Measurements from ENCODE around the gene MYO1H. TPM values are rescaled to one million over a fixed set of nuclear protein-coding genes. Genes with fewer than 3 reads are reported as not detected.

Gene MYO1H
- total RNA-seq, 1 experiment from 2014 or later = not detected

DNA sequence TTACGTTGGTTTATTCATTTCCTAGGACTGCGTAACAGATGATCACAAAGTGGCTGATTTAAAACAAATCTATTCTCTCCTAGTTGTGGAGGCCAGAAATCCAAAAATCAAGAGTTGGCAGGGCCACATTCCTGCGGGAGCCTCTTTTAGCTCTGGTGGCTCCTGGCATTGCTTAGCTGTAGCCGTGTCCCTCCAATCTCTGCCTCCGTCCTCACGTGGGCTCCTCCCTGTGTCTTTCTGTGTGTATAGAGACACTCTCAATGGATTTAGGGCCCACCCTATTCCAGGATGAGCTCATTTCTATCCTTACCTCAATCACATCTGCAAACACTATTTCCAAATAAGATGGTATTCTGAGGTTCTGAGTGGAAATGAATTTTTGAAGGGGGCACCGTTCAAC, 86.9 kb downstream of the MYO1H start:
- Histone ChIP-seq H3K27ac (ENCODE audit: low read depth, low read length) (no peak overlapping the region), H3K79me2 (ENCODE audit: insufficient read depth, low read length) (no peaks in the 10 kb centered on the region), H3K9ac (ENCODE audit: low read length) (no peak overlapping the region), H3K36me3 (ENCODE audit: control insufficient read depth in 1 of 2, insufficient read depth in 2 of 2, low read length in 2 of 2) (no peaks in the 10 kb centered on the region), H3K4me3 (replicated peaks in 1 of 2; ENCODE audit: low read depth in 1 of 2, low read length in 2 of 2) (no peak overlapping the region), H3K27me3 (ENCODE audit: insufficient read depth, low read length) (no peaks in the 10 kb centered on the region), H3K4me2 (ENCODE audit: low read length) (no peak overlapping the region), H4K20me1 (ENCODE audit: insufficient read depth) (no peaks in the 10 kb centered on the region), H3K9me3 (ENCODE audit: control insufficient read depth in 1 of 2, insufficient read depth in 1 of 2, low read depth in 1 of 2, low read length in 2 of 2) (peaks cover 0 to 5% of the 10 kb centered on the region in 2 experiments; a peak in 1 of 4 replicates), H2AFZ (ENCODE audit: low read depth, low read length, poor library complexity, severe bottlenecking) (no peak overlapping the region), H3K9me2 (ENCODE audit: insufficient read depth) (no peaks in the 10 kb centered on the region), H3K4me1 (ENCODE audit: control insufficient read depth in 1 of 2, insufficient read depth in 2 of 2, low read length in 2 of 2) (peaks cover 0 to 8% of the 10 kb centered on the region in 2 experiments; a peak in 2 of 4 replicates)
- no peak for TF ChIP-seq SRF (IDR thresholded peaks at IDR 0.05; ENCODE audit: low read depth)
- TF ChIP-seq ELF1 (IDR thresholded peaks at IDR 0.05; ENCODE audit: borderline replicate concordance, low read depth) = no peak
- TF ChIP-seq POLR2AphosphoS5 (IDR thresholded peaks at IDR 0.05; ENCODE audit: low read depth, low read length) = no peak
- TF ChIP-seq CEBPB (IDR thresholded peaks at IDR 0.05; ENCODE audit: low read depth) = no peak
- no peak for TF ChIP-seq CBX3 (IDR thresholded peaks at IDR 0.05; ENCODE audit: low read depth)
- intact Hi-C loops (cut with micrococcal nuclease) = no loop called here
- ChIA-PET CTCF (interaction anchor here (1.8 to 2.6 kb wide), 4 partner anchors 9 to 339 kb away, joined by 6 to 19 read pairs (median 11); no protein-coding TSS in a partner anchor), RAD21 (ENCODE audit: low non-redundant PET in 1 of 2, low total read pairs in 2 of 2, uncharacterized antibody in 2 of 2, unreplicated experiment in 2 of 2) (no interaction called here), POLR2A (no interaction called here)
- no peak for ATAC-seq
- DNase-seq (ENCODE audit: low read depth, low spot score) = no peak
- BruUV-seq (replicated peaks) = no TSS peak

DNA sequence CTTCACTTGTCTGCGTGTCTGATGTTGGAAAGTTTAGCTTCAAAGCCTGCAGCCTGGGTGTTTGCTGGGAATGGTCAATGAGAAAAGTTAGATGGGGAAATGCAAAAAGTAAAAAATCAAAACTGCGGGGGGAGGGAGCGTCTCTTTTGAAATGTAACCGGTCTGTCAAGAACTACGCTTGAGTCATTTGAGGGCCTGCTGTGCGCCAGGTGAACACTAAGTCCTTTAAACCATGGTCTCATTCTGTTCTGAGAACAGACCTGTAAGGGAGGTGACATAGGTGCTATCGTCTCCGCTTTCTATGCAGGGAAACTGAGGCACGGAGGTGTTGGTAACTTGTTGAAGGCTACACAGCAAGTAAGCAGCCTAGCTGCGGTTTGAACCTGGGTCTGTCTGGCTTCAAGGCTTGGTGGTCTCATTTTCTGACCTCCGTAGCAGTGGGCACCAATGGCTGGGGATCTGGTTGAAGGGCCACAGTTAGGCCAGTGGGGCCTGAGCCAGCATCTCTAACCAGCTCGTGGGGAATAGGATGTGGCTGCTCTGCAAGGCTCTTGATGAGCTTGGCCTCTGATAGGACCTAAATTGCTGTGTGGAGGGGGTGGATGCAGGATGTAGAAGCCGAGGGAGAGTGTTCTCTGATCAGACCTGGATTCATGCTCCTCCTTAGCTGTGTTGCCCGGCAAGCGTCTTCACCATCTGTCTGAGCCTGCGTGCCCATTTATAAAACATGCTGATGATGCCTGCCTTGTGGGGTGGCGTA, 87.9 kb downstream of the MYO1H start:
- intact Hi-C loops (cut with micrococcal nuclease) = no loop called here
- no peaks in the 10 kb centered on the region for H3K27me3 ChIP-seq (ENCODE audit: insufficient read depth, low read length)
- H2AFZ ChIP-seq (ENCODE audit: low read depth, low read length, poor library complexity, severe bottlenecking) = no peak overlapping the region
- H3K4me3 ChIP-seq (replicated peaks in 1 of 2; ENCODE audit: low read depth in 1 of 2, low read length in 2 of 2) = no peak overlapping the region
- POLR2A ChIA-PET = no interaction called here
- no peaks in the 10 kb centered on the region for H3K9me2 ChIP-seq (ENCODE audit: insufficient read depth)
- peaks cover 0 to 8% of the 10 kb centered on the region in 2 experiments; a peak in 2 of 4 replicates for H3K4me1 ChIP-seq (ENCODE audit: control insufficient read depth in 1 of 2, insufficient read depth in 2 of 2, low read length in 2 of 2)
- H3K79me2 ChIP-seq (ENCODE audit: insufficient read depth, low read length) = no peaks in the 10 kb centered on the region
- no peak overlapping the region for H3K27ac ChIP-seq (ENCODE audit: low read depth, low read length)
- BruUV-seq (replicated peaks) = no TSS peak
- H4K20me1 ChIP-seq (ENCODE audit: insufficient read depth) = no peaks in the 10 kb centered on the region
- H3K9ac ChIP-seq (ENCODE audit: low read length) = no peak overlapping the region
- no peak overlapping the region for H3K4me2 ChIP-seq (ENCODE audit: low read length)
- CTCF ChIA-PET = interaction anchor here (1.8 kb wide), 1 partner anchor 10 kb away, joined by 6 read pairs; no protein-coding TSS in a partner anchor
- RAD21 ChIA-PET (ENCODE audit: low non-redundant PET in 1 of 2, low total read pairs in 2 of 2, uncharacterized antibody in 2 of 2, unreplicated experiment in 2 of 2) = no interaction called here
- ATAC-seq (no peak), DNase-seq (ENCODE audit: low read depth, low spot score) (no peak)
- no peak for TF ChIP-seq EGR1 (IDR thresholded peaks at IDR 0.05; ENCODE audit: low read depth)
- no peak for TF ChIP-seq SRF (IDR thresholded peaks at IDR 0.05; ENCODE audit: low read depth)
- no peak for TF ChIP-seq JUND (IDR thresholded peaks at IDR 0.05)
- TF ChIP-seq FOSL1 (IDR thresholded peaks at IDR 0.05; ENCODE audit: low read depth) = no peak
- TF ChIP-seq POLR2A (IDR thresholded peaks at IDR 0.05; ENCODE audit: borderline replicate concordance, extremely low read depth, insufficient read depth, insufficient read length) = no peak
- TF ChIP-seq RAD21 (IDR thresholded peaks at IDR 0.05; ENCODE audit: low read depth) = no peak
- TF ChIP-seq ZNF274 (IDR thresholded peaks at IDR 0.05; ENCODE audit: low read depth, low read length) = no peak
- TF ChIP-seq, protein P1, sequence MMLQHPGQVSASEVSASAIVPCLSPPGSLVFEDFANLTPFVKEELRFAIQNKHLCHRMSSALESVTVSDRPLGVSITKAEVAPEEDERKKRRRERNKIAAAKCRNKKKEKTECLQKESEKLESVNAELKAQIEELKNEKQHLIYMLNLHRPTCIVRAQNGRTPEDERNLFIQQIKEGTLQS (IDR thresholded peaks at IDR 0.05) = no peak
- no peaks in the 10 kb centered on the region for H3K9me3 ChIP-seq (ENCODE audit: control insufficient read depth in 1 of 2, insufficient read depth in 1 of 2, low read depth in 1 of 2, low read length in 2 of 2)
- no peaks in the 10 kb centered on the region for H3K36me3 ChIP-seq (ENCODE audit: control insufficient read depth in 1 of 2, insufficient read depth in 2 of 2, low read length in 2 of 2)

Measured in HCT116 (cell line).